ENCODE results near the gene BBLN. TPM values are rescaled to one million over a fixed set of nuclear protein-coding genes. Genes with fewer than 3 reads are reported as not detected.

The BBLN gene
- 10 to 100 TPM; 41.9 to 49.1 TPM for total RNA-seq
- long read RNA-seq, donor 1, transcript C9orf16-201 (2 exons, 713 nt) = major isoform, 13 of 15 reads
- long read RNA-seq, donor 1, partial matches to known transcripts = 0 of 15 reads
- long read RNA-seq, donor 1, other reads (novel, unspliced or antisense) = 2 of 15 reads
- long read RNA-seq, donor 2, transcript C9orf16-201 (2 exons, 713 nt) = major isoform, 30 of 36 reads
- long read RNA-seq, donor 2, partial matches to known transcripts = 2 of 36 reads
- long read RNA-seq, donor 2, other reads (novel, unspliced or antisense) = 2 of 36 reads

GRCh38 chr9:128159784-128160602 lies at the start of gene BBLN:
TSS of gene BBLN (plus strand) at chr9:128160265. CDS start at chr9:128160408, 143 bp downstream.
- intact Hi-C loops (cut with DNase I) = no loop called here
- peak; percentile 98 for DNase-seq (ENCODE audit: low spot score)

GRCh38 chr9:128111726-128112125 lies 48.3 kb upstream of the BBLN start:
- intact Hi-C loops (cut with DNase I) = loop anchor here in 1 of 2 donors (10.0 kb wide), 1 partner anchor 237 kb away; the partner anchor contains the start of gene AK1
- DNase-seq (ENCODE audit: low spot score) = peak; percentile 41

GRCh38 chr9:128113526-128114325 lies 46.3 kb upstream of the BBLN start:
- DNase-seq (ENCODE audit: low spot score) = peak; percentile 76
- intact Hi-C loops (cut with DNase I) = loop anchor here in 1 of 2 donors (10.0 kb wide), 1 partner anchor 239 kb away; the partner anchor contains the start of gene AK1

- DNase-seq (ENCODE audit: low spot score) = peak; percentile 69
- intact Hi-C loops (cut with DNase I) = loop anchor here in 1 of 2 donors (5.0 to 10.0 kb wide), 2 partner anchors 172 to 240 kb away; partner anchors contain the start of gene AK1
Measured at GRCh38 chr9:128114326-128115186, 45.5 kb upstream of the BBLN start.

GRCh38 chr9:128115187-128116103 lies 44.6 kb upstream of the BBLN start:
- intact Hi-C loops (cut with DNase I) = loop anchor here in 1 of 2 donors (5.0 to 10.0 kb wide), 2 partner anchors 173 to 241 kb away; partner anchors contain the start of gene AK1
- DNase-seq (ENCODE audit: low spot score) = peak; percentile 65

GRCh38 chr9:128116104-128117083 lies 43.7 kb upstream of the BBLN start:
- DNase-seq (ENCODE audit: low spot score) = peak; percentile 56
- intact Hi-C loops (cut with DNase I) = loop anchor here in 1 of 2 donors (5.0 to 10.0 kb wide), 2 partner anchors 174 to 242 kb away; partner anchors contain the start of gene AK1

- intact Hi-C loops (cut with DNase I) = loop anchor here in 1 of 2 donors (5.0 to 10.0 kb wide), 2 partner anchors 176 to 243 kb away; partner anchors contain the start of gene AK1
- peak; percentile 99 for DNase-seq (ENCODE audit: low spot score)
Measured at GRCh38 chr9:128117613-128118471, 42.2 kb upstream of the BBLN start.

GRCh38 chr9:128118472-128118857 lies 41.6 kb upstream of the BBLN start:
- intact Hi-C loops (cut with DNase I) = loop anchor here in 1 of 2 donors (5.0 to 10.0 kb wide), 2 partner anchors 176 to 244 kb away; partner anchors contain the start of gene AK1
- DNase-seq (ENCODE audit: low spot score) = no peak

GRCh38 chr9:128118971-128119665 lies 40.9 kb upstream of the BBLN start:
- DNase-seq (ENCODE audit: low spot score) = peak; percentile 73
- intact Hi-C loops (cut with DNase I) = loop anchor here in 1 of 2 donors (5.0 to 10.0 kb wide), 2 partner anchors 177 to 244 kb away; partner anchors contain the start of gene AK1

GRCh38 chr9:128120061-128120740 lies 39.9 kb upstream of the BBLN start:
- peak; percentile 78 for DNase-seq (ENCODE audit: low spot score)
- intact Hi-C loops (cut with DNase I) = no loop called here

- intact Hi-C loops (cut with DNase I) = no loop called here
- DNase-seq (ENCODE audit: low spot score) = peak; percentile 73
Measured at GRCh38 chr9:128120741-128121465, 39.2 kb upstream of the BBLN start.

- intact Hi-C loops (cut with DNase I) = no loop called here
- no peak for DNase-seq (ENCODE audit: low spot score)
Measured at GRCh38 chr9:128121466-128121810, 38.6 kb upstream of the BBLN start.

Data from posterior vena cava (tissue), 2 donors.